ENCODE data around the gene CREB3.

DNA sequence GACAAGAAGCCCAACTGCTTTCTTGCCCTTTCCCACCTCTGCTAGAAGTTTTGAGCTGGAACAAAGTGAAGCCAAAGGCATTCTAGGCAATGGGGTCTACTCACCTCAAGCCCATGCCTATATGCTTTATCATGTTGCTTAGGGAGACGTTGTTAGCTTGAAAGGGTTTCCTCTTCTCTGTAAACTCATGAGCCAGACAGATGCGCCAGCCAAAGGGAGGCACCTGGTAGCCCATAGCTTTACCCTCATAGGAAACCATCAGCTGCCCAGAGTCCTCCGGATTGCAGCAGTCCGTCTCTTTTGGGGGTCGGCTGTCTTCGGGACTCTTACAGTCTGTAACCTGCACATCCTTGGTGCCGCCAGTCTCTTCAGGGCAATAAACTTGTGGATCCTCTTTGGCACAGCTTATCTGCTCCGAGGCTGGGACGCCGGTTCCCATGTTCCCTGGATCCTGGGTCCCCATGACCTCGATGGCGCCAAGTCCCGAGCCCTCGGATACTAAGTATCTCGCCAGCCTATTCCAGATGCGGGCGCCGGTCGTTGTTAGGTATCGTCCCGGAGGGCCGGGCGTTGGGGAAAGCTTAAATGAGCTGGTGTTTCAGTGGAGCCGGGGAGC is 15.9 kb downstream of the CREB3 start:
- no peak for TF ChIP-seq POLR2A (IDR thresholded peaks at IDR 0.05; ENCODE audit: low read depth, low read length)
- no peak for TF ChIP-seq SPI1 (IDR thresholded peaks at IDR 0.05; ENCODE audit: low read depth, low read length)
- no peak; the same call in 1 of the 2 replicates for TF ChIP-seq TAF1 (IDR thresholded peaks at IDR 0.05; ENCODE audit: low read depth, low read length)
- no peak for TF ChIP-seq POLR2AphosphoS5 (IDR thresholded peaks at IDR 0.05; ENCODE audit: low read depth, low read length)
- TF ChIP-seq PAX5 (IDR thresholded peaks at IDR 0.05; ENCODE audit: insufficient read depth, low read length, severe bottlenecking): no peak

Data from GM12891 (cell line).